GM18508 (cell line): ENCODE data around the gene SNX24.
A peak's percentile ranks its signal among the peaks of the same experiment; 100 is the strongest.
"Not testable (repeated sequence)": the region's sequence is repeated elsewhere in the genome, so short reads cannot be mapped to it uniquely, and the experiment has no call there.

Source experiments
- ATAC-seq: cut with Tn5 transposase; IDR thresholded peaks from one replicate; pipeline ENCODE4 v1.9.1; 2021; ENCODE audit warnings: moderate number of reproducible peaks; ENCODE audit not compliant: insufficient read depth, unreplicated experiment

Gene SNX24

GRCh38 chr5:122845229-122846050 is at the start of gene SNX24:
TSS of gene SNX24 (plus strand) at chr5:122845613. CDS start at chr5:122845634, 21 bp downstream.
- ATAC-seq = peak; percentile 76

GRCh38 chr5:122805481-122805880 is 39.9 kb upstream of the SNX24 start:
- ATAC-seq = no peak

GRCh38 chr5:122810405-122810804 is 35.0 kb upstream of the SNX24 start:
- no peak for ATAC-seq

- ATAC-seq = no peak
Observed at GRCh38 chr5:122815218-122815767, 30.1 kb upstream of the SNX24 start.

- ATAC-seq = no peak
Observed at GRCh38 chr5:122816756-122817155, 28.7 kb upstream of the SNX24 start.

- ATAC-seq = no peak
Observed at GRCh38 chr5:122831984-122832383, 13.4 kb upstream of the SNX24 start.

- no peak for ATAC-seq
Observed at GRCh38 chr5:122835681-122836080, 9.7 kb upstream of the SNX24 start.

- ATAC-seq = no peak
Observed at GRCh38 chr5:122836947-122837346, 8.5 kb upstream of the SNX24 start.

GRCh38 chr5:122839731-122840130 is 5.7 kb upstream of the SNX24 start:
- ATAC-seq = no peak

GRCh38 chr5:122842016-122842580 is 3.3 kb upstream of the SNX24 start:
- ATAC-seq = no peak

GRCh38 chr5:122844136-122844909 is 1.1 kb upstream of the SNX24 start:
- ATAC-seq = no peak

GRCh38 chr5:122844910-122845228 is 544 bp upstream of the SNX24 start:
- ATAC-seq = peak; percentile 33

GRCh38 chr5:122846051-122846550 is 688 bp downstream of the SNX24 start:
- no peak for ATAC-seq

- no peak for ATAC-seq
Observed at GRCh38 chr5:122847687-122848081, 2.3 kb downstream of the SNX24 start.

GRCh38 chr5:122849771-122850170 is 4.4 kb downstream of the SNX24 start:
- no peak for ATAC-seq

GRCh38 chr5:122857538-122857937 is 12.1 kb downstream of the SNX24 start:
- ATAC-seq = not testable (repeated sequence)

- ATAC-seq = no peak
Observed at GRCh38 chr5:122858451-122858850, 13.0 kb downstream of the SNX24 start.

- no peak for ATAC-seq
Observed at GRCh38 chr5:122863240-122863639, 17.8 kb downstream of the SNX24 start.

GRCh38 chr5:122863721-122864120 is 18.3 kb downstream of the SNX24 start:
- ATAC-seq = no peak

GRCh38 chr5:122864400-122864799 is 19.0 kb downstream of the SNX24 start:
- no peak for ATAC-seq

GRCh38 chr5:122864842-122865241 is 19.4 kb downstream of the SNX24 start:
- no peak for ATAC-seq
